ENCODE data around the gene GPATCH1.

The GPATCH1 gene

DNA sequence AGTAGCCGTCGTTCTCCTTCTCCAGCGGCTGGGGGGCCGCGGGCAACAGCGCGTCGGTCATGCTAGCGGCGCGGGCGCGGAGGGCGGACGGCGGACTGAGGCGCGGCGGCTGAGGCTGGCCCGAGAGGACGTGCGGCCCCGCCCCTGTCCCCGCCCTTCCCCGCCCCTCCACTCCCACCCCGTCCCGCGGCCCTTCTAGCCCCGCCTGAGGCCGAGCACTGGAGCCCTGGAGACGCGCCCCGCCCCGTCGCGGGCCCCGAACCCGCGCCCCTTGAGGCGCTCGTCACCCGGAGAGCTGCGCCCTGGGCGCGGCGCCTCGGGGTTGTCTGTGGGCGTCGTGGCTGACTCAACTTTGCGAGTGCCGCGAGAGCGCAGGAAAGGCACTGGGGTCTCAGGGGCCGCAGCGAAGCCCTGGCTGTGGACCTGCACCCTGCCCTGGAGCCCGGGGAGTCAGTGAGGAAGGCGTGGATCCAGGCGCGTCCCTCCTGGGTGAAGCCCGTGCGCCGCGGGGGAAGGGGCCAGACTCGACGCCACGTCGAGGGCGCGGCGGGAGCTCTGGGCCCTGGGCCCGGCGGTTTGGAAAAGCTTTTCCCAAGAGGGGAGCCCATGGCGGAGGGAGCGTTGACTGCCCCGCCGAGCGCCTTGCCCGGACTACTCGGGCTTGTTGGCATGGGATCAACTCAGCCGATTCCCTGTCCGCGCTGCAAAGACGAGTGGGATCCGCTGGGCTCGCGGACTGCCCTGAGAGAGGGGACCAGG is 16.0 kb upstream of the GPATCH1 start, which contains the start of gene RHPN2 (continued):
- TF ChIP-seq, protein P1, sequence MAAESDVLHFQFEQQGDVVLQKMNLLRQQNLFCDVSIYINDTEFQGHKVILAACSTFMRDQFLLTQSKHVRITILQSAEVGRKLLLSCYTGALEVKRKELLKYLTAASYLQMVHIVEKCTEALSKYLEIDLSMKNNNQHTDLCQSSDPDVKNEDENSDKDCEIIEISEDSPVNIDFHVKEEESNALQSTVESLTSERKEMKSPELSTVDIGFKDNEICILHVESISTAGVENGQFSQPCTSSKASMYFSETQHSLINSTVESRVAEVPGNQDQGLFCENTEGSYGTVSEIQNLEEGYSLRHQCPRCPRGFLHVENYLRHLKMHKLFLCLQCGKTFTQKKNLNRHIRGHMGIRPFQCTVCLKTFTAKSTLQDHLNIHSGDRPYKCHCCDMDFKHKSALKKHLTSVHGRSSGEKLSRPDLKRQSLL (tag by site-specific recombination; IDR thresholded peaks at IDR 0.05), result peak; percentile 63
- TF ChIP-seq KLF1 (tag by site-specific recombination; IDR thresholded peaks at IDR 0.05), result peak; percentile 96
- TF ChIP-seq ZNF501 (tag by site-specific recombination; IDR thresholded peaks at IDR 0.05), result 0 out of 2 replicates have a peak, but pooled peaks have one; percentile 35
- TF ChIP-seq ZEB2 (tag by site-specific recombination; IDR thresholded peaks at IDR 0.05), result peak; percentile 37; the same call in 1 of the 2 replicates
- TF ChIP-seq, protein P2, sequence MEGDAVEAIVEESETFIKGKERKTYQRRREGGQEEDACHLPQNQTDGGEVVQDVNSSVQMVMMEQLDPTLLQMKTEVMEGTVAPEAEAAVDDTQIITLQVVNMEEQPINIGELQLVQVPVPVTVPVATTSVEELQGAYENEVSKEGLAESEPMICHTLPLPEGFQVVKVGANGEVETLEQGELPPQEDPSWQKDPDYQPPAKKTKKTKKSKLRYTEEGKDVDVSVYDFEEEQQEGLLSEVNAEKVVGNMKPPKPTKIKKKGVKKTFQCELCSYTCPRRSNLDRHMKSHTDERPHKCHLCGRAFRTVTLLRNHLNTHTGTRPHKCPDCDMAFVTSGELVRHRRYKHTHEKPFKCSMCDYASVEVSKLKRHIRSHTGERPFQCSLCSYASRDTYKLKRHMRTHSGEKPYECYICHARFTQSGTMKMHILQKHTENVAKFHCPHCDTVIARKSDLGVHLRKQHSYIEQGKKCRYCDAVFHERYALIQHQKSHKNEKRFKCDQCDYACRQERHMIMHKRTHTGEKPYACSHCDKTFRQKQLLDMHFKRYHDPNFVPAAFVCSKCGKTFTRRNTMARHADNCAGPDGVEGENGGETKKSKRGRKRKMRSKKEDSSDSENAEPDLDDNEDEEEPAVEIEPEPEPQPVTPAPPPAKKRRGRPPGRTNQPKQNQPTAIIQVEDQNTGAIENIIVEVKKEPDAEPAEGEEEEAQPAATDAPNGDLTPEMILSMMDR (tag by site-specific recombination; IDR thresholded peaks at IDR 0.05), result peak; percentile 67
- peak; percentile 65 for TF ChIP-seq ZXDB (tag by site-specific recombination; IDR thresholded peaks at IDR 0.05)

DNA sequence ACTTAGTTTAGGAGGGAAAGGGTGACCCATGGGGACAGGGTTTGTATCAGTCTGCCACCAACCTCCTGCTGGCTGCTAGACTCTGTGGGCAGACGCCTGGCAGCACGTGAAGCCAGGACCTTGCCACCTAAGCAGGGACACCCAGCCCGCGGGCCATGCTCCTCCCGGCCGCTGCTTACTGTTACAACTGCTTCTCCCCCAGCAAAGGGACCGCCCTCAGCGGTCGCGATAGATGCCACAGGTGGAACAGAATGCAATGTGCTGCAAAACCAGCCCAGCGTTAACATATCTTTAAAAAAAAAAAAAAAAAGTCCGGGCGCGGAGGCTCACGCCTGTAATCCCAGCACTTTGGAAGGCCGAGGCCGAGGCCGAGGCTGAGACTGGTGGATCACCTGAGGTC is 14.4 kb upstream of the GPATCH1 start:
- ChIA-PET POLR2A (interaction anchor here (0.8 to 1.9 kb wide), 4 partner anchors 11 to 110 kb away, joined by 3 to 10 read pairs (median 3); partner anchors contain the start of gene GPATCH1), CTCF (interaction anchor here (1.7 kb wide), 1 partner anchor 18 kb away, joined by 9 read pairs; no protein-coding TSS in a partner anchor)
- peaks cover 0 to 4% of the 10 kb centered on the region in 2 experiments; a peak in 1 of 3 replicates for H3K36me3 ChIP-seq (ENCODE audit: control insufficient read depth in 2 of 2, insufficient read depth in 1 of 2, low read length in 2 of 2)
- no peak overlapping the region for H3K27ac ChIP-seq (ENCODE audit: extremely low read depth, low read depth, low read length)
- no peaks in the 10 kb centered on the region for H3K9me3 ChIP-seq (ENCODE audit: control insufficient read depth, insufficient read depth, low read depth, low read length)
- H3K4me3 ChIP-seq (ENCODE audit: low read depth, low read length), result no peak overlapping the region
- peaks cover 21% of the 10 kb centered on the region for H3K4me1 ChIP-seq (ENCODE audit: control insufficient read depth, insufficient read depth, low read length)
- TF ChIP-seq ZNF707 (tag by site-specific recombination; IDR thresholded peaks at IDR 0.05) (no peak), ZNF677 (tag by site-specific recombination; IDR thresholded peaks at IDR 0.05) (no peak), RBAK (tag by site-specific recombination; IDR thresholded peaks at IDR 0.05) (no peak), SCRT2 (tag by site-specific recombination; IDR thresholded peaks at IDR 0.05) (peak; percentile 82), SCRT1 (tag by site-specific recombination; IDR thresholded peaks at IDR 0.05; ENCODE audit: borderline replicate concordance) (peak; percentile 82; the same call in 1 of the 2 replicates), ZNF791 (tag by site-specific recombination; IDR thresholded peaks at IDR 0.05) (no peak)

DNA sequence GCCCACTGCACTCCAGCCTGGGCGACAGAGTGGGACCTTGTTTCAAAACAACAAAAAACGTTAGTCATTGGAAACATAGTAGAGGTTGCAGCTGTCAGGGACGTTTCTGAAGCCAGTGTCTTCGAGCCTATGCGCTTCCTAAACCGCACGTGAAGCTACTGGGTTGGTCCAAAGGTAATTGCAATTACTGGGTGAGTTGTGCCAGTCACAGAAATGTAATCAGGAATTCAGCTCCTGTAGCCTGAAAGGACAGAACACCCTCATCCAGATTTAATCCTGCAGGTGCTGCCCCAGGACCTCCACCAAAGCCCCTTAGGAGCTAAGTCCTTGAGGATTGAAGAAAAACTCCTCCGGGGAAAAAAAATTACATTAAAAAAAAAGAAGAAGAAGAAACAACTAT is 13.9 kb upstream of the GPATCH1 start:
- Histone ChIP-seq H3K4me1 (ENCODE audit: control insufficient read depth, insufficient read depth, low read length) (peaks cover 21% of the 10 kb centered on the region), H3K9me3 (ENCODE audit: control insufficient read depth, insufficient read depth, low read depth, low read length) (no peaks in the 10 kb centered on the region), H3K27ac (ENCODE audit: extremely low read depth, low read depth, low read length) (no peak overlapping the region), H3K36me3 (ENCODE audit: control insufficient read depth in 2 of 2, insufficient read depth in 1 of 2, low read length in 2 of 2) (peaks cover 0 to 1% of the 10 kb centered on the region in 2 experiments; a peak in 1 of 3 replicates), H3K4me3 (ENCODE audit: low read depth, low read length) (no peak overlapping the region)
- CTCF ChIA-PET, result interaction anchor here (0.6 to 1.7 kb wide), 6 partner anchors 9 to 58 kb away, joined by 3 to 9 read pairs (median 4); no protein-coding TSS in a partner anchor
- POLR2A ChIA-PET, result interaction anchor here (0.6 to 1.9 kb wide), 4 partner anchors 11 to 110 kb away, joined by 3 to 10 read pairs (median 3); partner anchors contain the start of gene GPATCH1
- no peak for TF ChIP-seq ZNF548 (tag by site-specific recombination; IDR thresholded peaks at IDR 0.05)
- no peak for TF ChIP-seq ZNF350 (tag by site-specific recombination; IDR thresholded peaks at IDR 0.05)
- TF ChIP-seq, protein P3, sequence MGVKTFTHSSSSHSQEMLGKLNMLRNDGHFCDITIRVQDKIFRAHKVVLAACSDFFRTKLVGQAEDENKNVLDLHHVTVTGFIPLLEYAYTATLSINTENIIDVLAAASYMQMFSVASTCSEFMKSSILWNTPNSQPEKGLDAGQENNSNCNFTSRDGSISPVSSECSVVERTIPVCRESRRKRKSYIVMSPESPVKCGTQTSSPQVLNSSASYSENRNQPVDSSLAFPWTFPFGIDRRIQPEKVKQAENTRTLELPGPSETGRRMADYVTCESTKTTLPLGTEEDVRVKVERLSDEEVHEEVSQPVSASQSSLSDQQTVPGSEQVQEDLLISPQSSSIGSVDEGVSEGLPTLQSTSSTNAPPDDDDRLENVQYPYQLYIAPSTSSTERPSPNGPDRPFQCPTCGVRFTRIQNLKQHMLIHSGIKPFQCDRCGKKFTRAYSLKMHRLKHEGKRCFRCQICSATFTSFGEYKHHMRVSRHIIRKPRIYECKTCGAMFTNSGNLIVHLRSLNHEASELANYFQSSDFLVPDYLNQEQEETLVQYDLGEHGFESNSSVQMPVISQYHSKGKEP (tag by site-specific recombination; IDR thresholded peaks at IDR 0.05), result no peak
- no peak for TF ChIP-seq ZNF292 (tag by site-specific recombination; IDR thresholded peaks at IDR 0.05; ENCODE audit: borderline replicate concordance, low read depth)
- TF ChIP-seq, protein P4, sequence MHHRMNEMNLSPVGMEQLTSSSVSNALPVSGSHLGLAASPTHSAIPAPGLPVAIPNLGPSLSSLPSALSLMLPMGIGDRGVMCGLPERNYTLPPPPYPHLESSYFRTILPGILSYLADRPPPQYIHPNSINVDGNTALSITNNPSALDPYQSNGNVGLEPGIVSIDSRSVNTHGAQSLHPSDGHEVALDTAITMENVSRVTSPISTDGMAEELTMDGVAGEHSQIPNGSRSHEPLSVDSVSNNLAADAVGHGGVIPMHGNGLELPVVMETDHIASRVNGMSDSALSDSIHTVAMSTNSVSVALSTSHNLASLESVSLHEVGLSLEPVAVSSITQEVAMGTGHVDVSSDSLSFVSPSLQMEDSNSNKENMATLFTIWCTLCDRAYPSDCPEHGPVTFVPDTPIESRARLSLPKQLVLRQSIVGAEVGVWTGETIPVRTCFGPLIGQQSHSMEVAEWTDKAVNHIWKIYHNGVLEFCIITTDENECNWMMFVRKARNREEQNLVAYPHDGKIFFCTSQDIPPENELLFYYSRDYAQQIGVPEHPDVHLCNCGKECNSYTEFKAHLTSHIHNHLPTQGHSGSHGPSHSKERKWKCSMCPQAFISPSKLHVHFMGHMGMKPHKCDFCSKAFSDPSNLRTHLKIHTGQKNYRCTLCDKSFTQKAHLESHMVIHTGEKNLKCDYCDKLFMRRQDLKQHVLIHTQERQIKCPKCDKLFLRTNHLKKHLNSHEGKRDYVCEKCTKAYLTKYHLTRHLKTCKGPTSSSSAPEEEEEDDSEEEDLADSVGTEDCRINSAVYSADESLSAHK (tag by site-specific recombination; IDR thresholded peaks at IDR 0.05), result no peak
- TF ChIP-seq GLIS1 (tag by site-specific recombination; IDR thresholded peaks at IDR 0.05), result no peak
- TF ChIP-seq, protein P5, sequence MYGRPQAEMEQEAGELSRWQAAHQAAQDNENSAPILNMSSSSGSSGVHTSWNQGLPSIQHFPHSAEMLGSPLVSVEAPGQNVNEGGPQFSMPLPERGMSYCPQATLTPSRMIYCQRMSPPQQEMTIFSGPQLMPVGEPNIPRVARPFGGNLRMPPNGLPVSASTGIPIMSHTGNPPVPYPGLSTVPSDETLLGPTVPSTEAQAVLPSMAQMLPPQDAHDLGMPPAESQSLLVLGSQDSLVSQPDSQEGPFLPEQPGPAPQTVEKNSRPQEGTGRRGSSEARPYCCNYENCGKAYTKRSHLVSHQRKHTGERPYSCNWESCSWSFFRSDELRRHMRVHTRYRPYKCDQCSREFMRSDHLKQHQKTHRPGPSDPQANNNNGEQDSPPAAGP (tag by site-specific recombination; IDR thresholded peaks at IDR 0.05), result no peak
- TF ChIP-seq GFI1B (tag by site-specific recombination; IDR thresholded peaks at IDR 0.05), result no peak
